NCI-H2107 treated with DMSO at 0.1 percent for 48 hours (cell line): ENCODE results near the gene ATP23.

ENCODE experiments used
- DNase-seq: peaks from one replicate; lab custom pipeline; 2025; ENCODE audit not compliant: unreplicated experiment; lab: John Stamatoyannopoulos, UW

Gene ATP23

GRCh38 chr12:57966536-57966935, 25.2 kb downstream of the ATP23 start:
- no peak for DNase-seq

- DNase-seq, result peak; percentile 3
Measured at GRCh38 chr12:57983146-57983857, 41.9 kb downstream of the ATP23 start.

- DNase-seq, result no peak
Measured at GRCh38 chr12:57983858-57984505, 42.6 kb downstream of the ATP23 start.

- DNase-seq, result no peak
Measured at GRCh38 chr12:57984629-57985151, 43.3 kb downstream of the ATP23 start.

GRCh38 chr12:57985685-57986084, 44.3 kb downstream of the ATP23 start:
- DNase-seq, result no peak

GRCh38 chr12:57989838-57990237, 48.5 kb downstream of the ATP23 start:
- DNase-seq, result no peak

GRCh38 chr12:57990241-57990883, 49.0 kb downstream of the ATP23 start:
- no peak for DNase-seq

GRCh38 chr12:57992001-57992400, 50.6 kb downstream of the ATP23 start:
- no peak for DNase-seq

- no peak for DNase-seq
Measured at GRCh38 chr12:57993030-57993429, 51.7 kb downstream of the ATP23 start.

GRCh38 chr12:57993834-57994233, 52.5 kb downstream of the ATP23 start:
- no peak for DNase-seq

GRCh38 chr12:57996520-57996919, 55.2 kb downstream of the ATP23 start:
- DNase-seq, result no peak

- no peak for DNase-seq
Measured at GRCh38 chr12:57998251-57998650, 56.9 kb downstream of the ATP23 start.

- no peak for DNase-seq
Measured at GRCh38 chr12:58000499-58000898, 59.1 kb downstream of the ATP23 start.

- DNase-seq, result no peak
Measured at GRCh38 chr12:58007875-58008274, 66.5 kb downstream of the ATP23 start.

- DNase-seq, result no peak
Measured at GRCh38 chr12:58008634-58009033, 67.3 kb downstream of the ATP23 start.
